Measurements from ENCODE around the gene ENAH. TPM values are rescaled to one million over a fixed set of nuclear protein-coding genes. Genes with fewer than 3 reads are reported as not detected.

Gene ENAH
- polyA plus RNA-seq, 1 of the 3 experiments (the other 2 are of a cell fraction) = 48.9 TPM

- Histone ChIP-seq H3K79me2 (ENCODE audit: insufficient read depth) (peaks cover 100% of the 10 kb centered on the region), H3K4me3 (ENCODE audit: low read depth in 2 of 2, low read length in 1 of 2) (no peak overlapping the region), H3K9me2 (no peaks in the 10 kb centered on the region; the same call in 1 of the 2 replicates), H3K27ac (ENCODE audit: low read depth in 2 of 2, low read length in 1 of 2) (peak overlapping the region in 1 of 2 experiments; percentile 56; a peak in 1 of 4 replicates), H2AFZ (ENCODE audit: low read depth) (no peak overlapping the region), H3K9me3 (no peaks in the 10 kb centered on the region), H3K36me3 (replicated peaks in 1 of 2; ENCODE audit: control insufficient read depth in 1 of 2, insufficient read depth in 2 of 2, low read length in 1 of 2) (peaks cover 0 to 21% of the 10 kb centered on the region in 2 experiments), H3K9ac (no peak overlapping the region), H3K27me3 (ENCODE audit: insufficient read depth) (no peaks in the 10 kb centered on the region), H3F3A (replicated peaks; ENCODE audit: insufficient read depth) (peaks cover 44% of the 10 kb centered on the region), H3K4me1 (ENCODE audit: control insufficient read depth in 1 of 2, insufficient read depth in 2 of 2, low read depth in 1 of 2, low read length in 1 of 2) (peaks cover 6 to 21% of the 10 kb centered on the region in 2 experiments), H3K4me2 (no peak overlapping the region), H4K20me1 (ENCODE audit: insufficient read depth) (peaks cover 87% of the 10 kb centered on the region)
- WGBS (ENCODE audit: low lambda C conversion rate) = 95% methylated on average over 3 of the region's 3 CpGs
- TF ChIP-seq TCF12 (IDR thresholded peaks at IDR 0.05) = no peak
- no peak for TF ChIP-seq USF1 (IDR thresholded peaks at IDR 0.05; ENCODE audit: borderline replicate concordance, low read depth)
- no peak for TF ChIP-seq CTCF (IDR thresholded peaks at IDR 0.05)
- TF ChIP-seq EZH2phosphoT487 (IDR thresholded peaks at IDR 0.05; ENCODE audit: borderline replicate concordance, low read depth) = no peak
- no peak for TF ChIP-seq RFX5 (IDR thresholded peaks at IDR 0.05; ENCODE audit: low read length)
- no peak for TF ChIP-seq EP300 (IDR thresholded peaks at IDR 0.05; ENCODE audit: borderline replicate concordance in 1 of 2, low read depth in 1 of 2, low read length in 1 of 2)
- no peak for TF ChIP-seq FOSL2 (IDR thresholded peaks at IDR 0.05; ENCODE audit: borderline replicate concordance, low read depth)
- TF ChIP-seq CHD2 (IDR thresholded peaks at IDR 0.05; ENCODE audit: low read length, partially characterized antibody) = no peak
- no peak for TF ChIP-seq MEF2A (IDR thresholded peaks at IDR 0.05; ENCODE audit: borderline replicate concordance, low read depth)
- no peak for TF ChIP-seq NRF1 (IDR thresholded peaks at IDR 0.05; ENCODE audit: low read depth, low read length)
- no peak for TF ChIP-seq RAD21 (IDR thresholded peaks at IDR 0.05; ENCODE audit: low read length)
- TF ChIP-seq FOXJ3 (CRISPR knock-in tag; IDR thresholded peaks at IDR 0.05) = no peak
- ChIA-PET POLR2A (no interaction called here), CTCF (interaction anchor here (0.6 kb wide), 2 partner anchors 41 to 386 kb away, joined by 3 read pairs; no protein-coding TSS in a partner anchor)
- DNase-seq = no peak
These were observed 50.9 kb downstream of the ENAH start for GRCh38 chr1:225601902-225602589.

- DNase-seq = no peak
- Histone ChIP-seq H3K9ac (no peak overlapping the region), H3K27me3 (ENCODE audit: insufficient read depth) (no peaks in the 10 kb centered on the region), H3K4me2 (no peak overlapping the region), H3K4me3 (ENCODE audit: low read depth in 2 of 2, low read length in 1 of 2) (no peak overlapping the region), H2AFZ (ENCODE audit: low read depth) (no peak overlapping the region), H3K4me1 (ENCODE audit: control insufficient read depth in 1 of 2, insufficient read depth in 2 of 2, low read depth in 1 of 2, low read length in 1 of 2) (peaks cover 14 to 27% of the 10 kb centered on the region in 2 experiments; a peak in 3 of 4 replicates), H3K27ac (ENCODE audit: low read depth in 2 of 2, low read length in 1 of 2) (no peak overlapping the region), H3K79me2 (ENCODE audit: insufficient read depth) (peaks cover 100% of the 10 kb centered on the region), H4K20me1 (ENCODE audit: insufficient read depth) (peaks cover 88% of the 10 kb centered on the region), H3K9me2 (no peaks in the 10 kb centered on the region; the same call in 1 of the 2 replicates), H3F3A (replicated peaks; ENCODE audit: insufficient read depth) (peaks cover 42% of the 10 kb centered on the region), H3K9me3 (no peaks in the 10 kb centered on the region), H3K36me3 (replicated peaks in 1 of 2; ENCODE audit: control insufficient read depth in 1 of 2, insufficient read depth in 2 of 2, low read length in 1 of 2) (peaks cover 5 to 43% of the 10 kb centered on the region in 2 experiments)
- ChIA-PET POLR2A (no interaction called here), CTCF (interaction anchor here (1.0 kb wide), 1 partner anchor 13 kb away, joined by 3 read pairs; no protein-coding TSS in a partner anchor)
- WGBS (ENCODE audit: low lambda C conversion rate) = 75% methylated on average over 2 of the region's 2 CpGs
- no peak for TF ChIP-seq USF2 (IDR thresholded peaks at IDR 0.05; ENCODE audit: borderline replicate concordance, low read depth, low read length)
- TF ChIP-seq TCF12 (IDR thresholded peaks at IDR 0.05) = no peak
- TF ChIP-seq TEAD4 (IDR thresholded peaks at IDR 0.05; ENCODE audit: borderline replicate concordance, insufficient read depth) = no peak
- no peak for TF ChIP-seq JUND (IDR thresholded peaks at IDR 0.05)
- TF ChIP-seq EP300 (IDR thresholded peaks at IDR 0.05; ENCODE audit: borderline replicate concordance in 1 of 2, low read depth in 1 of 2, low read length in 1 of 2) = no peak
- no peak for TF ChIP-seq EZH2phosphoT487 (IDR thresholded peaks at IDR 0.05; ENCODE audit: borderline replicate concordance, low read depth)
These were observed 54.1 kb downstream of the ENAH start for GRCh38 chr1:225598847-225599246.
